Measurements from ENCODE around the gene LRCOL1.

LRCOL1 gene

GRCh38 chr12:132620899-132621656 is 10.7 kb upstream of the LRCOL1 start:
- DNase-seq (ENCODE audit: extremely low read depth, low read depth), result no peak
- TF ChIP-seq, protein P1, sequence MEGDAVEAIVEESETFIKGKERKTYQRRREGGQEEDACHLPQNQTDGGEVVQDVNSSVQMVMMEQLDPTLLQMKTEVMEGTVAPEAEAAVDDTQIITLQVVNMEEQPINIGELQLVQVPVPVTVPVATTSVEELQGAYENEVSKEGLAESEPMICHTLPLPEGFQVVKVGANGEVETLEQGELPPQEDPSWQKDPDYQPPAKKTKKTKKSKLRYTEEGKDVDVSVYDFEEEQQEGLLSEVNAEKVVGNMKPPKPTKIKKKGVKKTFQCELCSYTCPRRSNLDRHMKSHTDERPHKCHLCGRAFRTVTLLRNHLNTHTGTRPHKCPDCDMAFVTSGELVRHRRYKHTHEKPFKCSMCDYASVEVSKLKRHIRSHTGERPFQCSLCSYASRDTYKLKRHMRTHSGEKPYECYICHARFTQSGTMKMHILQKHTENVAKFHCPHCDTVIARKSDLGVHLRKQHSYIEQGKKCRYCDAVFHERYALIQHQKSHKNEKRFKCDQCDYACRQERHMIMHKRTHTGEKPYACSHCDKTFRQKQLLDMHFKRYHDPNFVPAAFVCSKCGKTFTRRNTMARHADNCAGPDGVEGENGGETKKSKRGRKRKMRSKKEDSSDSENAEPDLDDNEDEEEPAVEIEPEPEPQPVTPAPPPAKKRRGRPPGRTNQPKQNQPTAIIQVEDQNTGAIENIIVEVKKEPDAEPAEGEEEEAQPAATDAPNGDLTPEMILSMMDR (IDR thresholded peaks at IDR 0.05; ENCODE audit: low read depth, low read length), result no peak

DNA sequence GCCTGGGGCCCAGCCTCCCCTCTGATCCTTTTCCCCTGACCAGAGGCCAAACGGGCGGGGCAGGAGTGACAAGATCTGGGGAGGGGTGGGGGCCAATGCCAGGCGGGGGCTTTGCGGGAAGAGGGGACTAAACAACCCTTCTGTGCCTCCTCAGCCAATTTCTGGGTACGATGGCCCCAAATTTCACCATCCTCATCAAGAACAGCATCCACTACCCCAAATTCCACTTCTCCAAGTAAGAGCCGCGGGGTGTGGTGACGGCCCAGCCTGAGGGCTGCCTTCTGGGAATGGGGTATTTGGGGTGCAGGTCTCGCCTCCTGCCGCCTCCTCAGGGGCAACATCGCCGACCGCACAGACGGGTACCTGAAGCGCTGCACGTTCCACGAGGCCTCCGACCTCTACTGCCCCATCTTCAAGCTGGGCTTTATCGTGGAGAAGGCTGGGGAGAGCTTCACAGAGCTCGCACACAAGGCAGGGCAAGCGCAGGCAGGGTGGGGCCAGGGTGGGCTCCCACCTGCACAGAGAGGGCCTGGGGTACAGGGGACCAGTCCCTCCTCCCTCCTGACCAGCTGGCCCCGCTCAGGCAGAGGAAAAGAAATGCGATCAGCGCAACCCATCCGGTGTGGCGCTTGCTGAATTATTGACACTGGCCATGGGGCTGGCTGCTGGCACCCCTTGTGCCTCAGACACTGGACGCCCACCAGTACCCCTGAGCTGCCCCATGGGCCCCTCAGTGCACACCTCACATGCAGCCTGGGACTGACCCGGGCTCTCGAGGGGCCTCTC is 9.9 kb upstream of the LRCOL1 start:
- DNase-seq (ENCODE audit: extremely low read depth, low read depth), result no peak
- TF ChIP-seq, protein P1 (IDR thresholded peaks at IDR 0.05; ENCODE audit: low read depth, low read length), result no peak

DNA sequence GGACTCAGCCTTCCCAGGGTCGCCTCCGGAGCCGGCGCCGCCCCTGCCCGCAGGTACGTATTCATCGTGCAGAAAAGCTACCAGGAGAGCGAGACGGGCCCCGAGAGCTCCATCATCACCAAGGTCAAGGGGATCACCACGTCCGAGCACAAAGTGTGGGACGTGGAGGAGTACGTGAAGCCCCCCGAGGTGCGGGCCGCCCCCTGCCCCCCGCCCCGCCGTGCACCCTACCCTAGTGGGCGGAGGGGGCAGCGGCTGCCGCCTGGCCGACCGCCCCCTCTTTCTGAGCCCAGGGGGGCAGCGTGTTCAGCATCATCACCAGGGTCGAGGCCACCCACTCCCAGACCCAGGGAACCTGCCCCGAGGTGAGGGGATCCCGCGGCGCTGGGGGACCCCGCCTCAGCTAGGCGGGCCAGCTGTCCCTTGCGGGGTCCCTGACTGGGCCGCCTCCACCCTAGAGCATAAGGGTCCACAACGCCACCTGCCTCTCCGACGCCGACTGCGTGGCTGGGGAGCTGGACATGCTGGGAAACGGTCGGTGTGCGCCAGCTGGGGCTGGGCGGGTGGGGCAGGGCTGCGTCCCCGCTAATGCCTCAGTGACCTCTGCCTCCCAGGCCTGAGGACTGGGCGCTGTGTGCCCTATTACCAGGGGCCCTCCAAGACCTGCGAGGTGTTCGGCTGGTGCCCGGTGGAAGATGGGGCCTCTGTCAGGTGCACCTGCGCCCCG is 9.2 kb upstream of the LRCOL1 start:
- TF ChIP-seq, protein P1 (IDR thresholded peaks at IDR 0.05; ENCODE audit: low read depth, low read length), result no peak
- DNase-seq (ENCODE audit: extremely low read depth, low read depth), result no peak

- DNase-seq (ENCODE audit: extremely low read depth, low read depth), result no peak
- TF ChIP-seq, protein P1 (IDR thresholded peaks at IDR 0.05; ENCODE audit: low read depth, low read length), result no peak
These were observed 8.6 kb upstream of the LRCOL1 start for GRCh38 chr12:132619071-132619385.

DNA sequence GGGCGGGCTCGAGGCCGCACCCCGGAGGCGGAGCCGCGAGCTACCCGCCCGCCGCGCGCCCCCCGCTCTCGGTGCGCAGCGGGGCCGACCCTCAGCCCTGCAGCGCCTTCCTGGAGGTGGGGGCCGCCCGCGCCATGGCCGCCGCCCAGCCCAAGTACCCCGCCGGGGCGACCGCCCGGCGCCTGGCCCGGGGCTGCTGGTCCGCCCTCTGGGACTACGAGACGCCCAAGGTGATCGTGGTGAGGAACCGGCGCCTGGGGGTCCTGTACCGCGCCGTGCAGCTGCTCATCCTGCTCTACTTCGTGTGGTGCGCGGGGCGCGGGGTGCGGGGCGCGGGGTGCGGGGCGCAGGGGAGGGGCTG is 8.3 kb upstream of the LRCOL1 start, which contains the start of gene P2RX2:
Gene P2RX2 (plus strand): TSS at position 94 of the 361 bp plus-strand sequence. CDS start 41 bp downstream, at position 135.
- TF ChIP-seq, protein P1 (IDR thresholded peaks at IDR 0.05; ENCODE audit: low read depth, low read length), result no peak
- no peak for DNase-seq (ENCODE audit: extremely low read depth, low read depth)

GRCh38 chr12:132617822-132618682 is 7.7 kb upstream of the LRCOL1 start:
- TF ChIP-seq, protein P1 (IDR thresholded peaks at IDR 0.05; ENCODE audit: low read depth, low read length), result no peak
- no peak for DNase-seq (ENCODE audit: extremely low read depth, low read depth)

Data from AG09319 (cell line).